CD4-positive, alpha-beta T cell treated with Interleukin-4 for 1 hour (primary cell): Measurements from ENCODE around the gene CLASRP.

ENCODE experiments used
- DNase-seq, 2 donors: peaks; one replicate each; pipeline ENCODE4 v3.0.0-alpha.2; 2020 to 2022

CLASRP gene

GRCh38 chr19:45021971-45022370, 16.9 kb upstream of the CLASRP start:
- no peak for DNase-seq

GRCh38 chr19:45023048-45023447, 15.8 kb upstream of the CLASRP start:
- no peak for DNase-seq

GRCh38 chr19:45025264-45025663, 13.6 kb upstream of the CLASRP start:
- DNase-seq: no peak

GRCh38 chr19:45027371-45027770, 11.5 kb upstream of the CLASRP start:
- no peak for DNase-seq

- DNase-seq: no peak
Observed at GRCh38 chr19:45030825-45031224, 8.0 kb upstream of the CLASRP start.

GRCh38 chr19:45032421-45032820, 6.4 kb upstream of the CLASRP start:
- DNase-seq: no peak

- no peak for DNase-seq
Observed at GRCh38 chr19:45035755-45036154, 3.1 kb upstream of the CLASRP start.

GRCh38 chr19:45037393-45038169, 1.3 kb upstream of the CLASRP start:
- DNase-seq: no peak

GRCh38 chr19:45040059-45040771, 1.4 kb downstream of the CLASRP start:
- DNase-seq: peak in 1 of 2 donors; percentile 29

GRCh38 chr19:45041125-45041524, 2.3 kb downstream of the CLASRP start:
- no peak for DNase-seq

- DNase-seq: no peak
Observed at GRCh38 chr19:45045671-45046353, 7.0 kb downstream of the CLASRP start.

GRCh38 chr19:45046355-45046754, 7.5 kb downstream of the CLASRP start:
- no peak for DNase-seq

GRCh38 chr19:45047188-45047797, 8.4 kb downstream of the CLASRP start:
- no peak for DNase-seq

GRCh38 chr19:45049073-45049736, 10.4 kb downstream of the CLASRP start:
- DNase-seq: no peak

- no peak for DNase-seq
Observed at GRCh38 chr19:45050036-45050435, 11.2 kb downstream of the CLASRP start.

GRCh38 chr19:45051929-45052579, 13.2 kb downstream of the CLASRP start:
- DNase-seq: peak in 1 of 2 donors; percentile 63

GRCh38 chr19:45056831-45057230, 18.0 kb downstream of the CLASRP start:
- DNase-seq: no peak

GRCh38 chr19:45057444-45057843, 18.6 kb downstream of the CLASRP start:
- DNase-seq: no peak

- DNase-seq: no peak
Observed at GRCh38 chr19:45058622-45059159, 19.8 kb downstream of the CLASRP start.

GRCh38 chr19:45059258-45059965, 20.6 kb downstream of the CLASRP start:
- DNase-seq: peak; percentile 84 to 86

- no peak for DNase-seq
Observed at GRCh38 chr19:45061965-45062364, 23.1 kb downstream of the CLASRP start.
